HEK293 (cell line): ENCODE data around the gene MRC2.

Experiments
- GFI1B ChIP-seq: fragments of 450-650 bp; formaldehyde crosslinking; IDR thresholded peaks from 2 replicates; pipeline ENCODE4 v1.5.1; 2016; ENCODE audit warnings: missing biosample characterization, missing genetic modification characterization
- HIC1 ChIP-seq: fragments of 450-650 bp; formaldehyde crosslinking; IDR thresholded peaks from 2 replicates; pipeline ENCODE4 v1.5.1; 2016; ENCODE audit warnings: missing biosample characterization, missing genetic modification characterization
- KLF7 ChIP-seq: fragments of 450-650 bp; formaldehyde crosslinking; IDR thresholded peaks from 2 replicates; pipeline ENCODE4 v1.5.1; 2016; ENCODE audit warnings: missing biosample characterization, missing genetic modification characterization, borderline replicate concordance
- PRDM2 ChIP-seq: fragments of 450-650 bp; formaldehyde crosslinking; IDR thresholded peaks from 2 replicates; pipeline ENCODE4 v1.5.1; 2016; ENCODE audit warnings: missing biosample characterization, missing genetic modification characterization, borderline replicate concordance
- SALL2 ChIP-seq: fragments of 450-650 bp; formaldehyde crosslinking; IDR thresholded peaks from 2 replicates; pipeline ENCODE4 v1.5.0; 2017; ENCODE audit warnings: missing biosample characterization, mild to moderate bottlenecking, missing genetic modification characterization, borderline replicate concordance
- SP2 ChIP-seq: fragments of 450-650 bp; formaldehyde crosslinking; IDR thresholded peaks from 2 replicates; pipeline ENCODE4 v1.5.1; 2016; ENCODE audit warnings: missing biosample characterization, missing genetic modification characterization
- ZBTB11 ChIP-seq: fragments of 450-650 bp; formaldehyde crosslinking; conservative IDR thresholded peaks from 2 replicates; pipeline ENCODE4 v1.5.1; 2016; ENCODE audit warnings: low read depth, missing biosample characterization, missing genetic modification characterization
- ZNF121 ChIP-seq: fragments of 450-650 bp; formaldehyde crosslinking; IDR thresholded peaks from 2 replicates; pipeline ENCODE4 v1.5.1; 2016; ENCODE audit warnings: missing biosample characterization, missing genetic modification characterization
- ZNF132 ChIP-seq: fragments of 450-650 bp; formaldehyde crosslinking; IDR thresholded peaks from 2 replicates; pipeline ENCODE4 v1.5.1; 2017; ENCODE audit warnings: missing biosample characterization, missing genetic modification characterization, borderline replicate concordance
- ZNF133 ChIP-seq: fragments of 450-650 bp; formaldehyde crosslinking; IDR thresholded peaks from 2 replicates; pipeline ENCODE4 v1.5.1; 2016; ENCODE audit warnings: missing biosample characterization, missing genetic modification characterization
- ZNF16 ChIP-seq: fragments of 450-650 bp; formaldehyde crosslinking; IDR thresholded peaks from 2 replicates; pipeline ENCODE4 v1.5.1; 2016; ENCODE audit warnings: low read depth, missing biosample characterization, missing genetic modification characterization
- ZNF202 ChIP-seq: fragments of 450-650 bp; formaldehyde crosslinking; IDR thresholded peaks from 2 replicates; pipeline ENCODE4 v1.5.1; 2016; ENCODE audit warnings: missing biosample characterization, missing genetic modification characterization, borderline replicate concordance
- ZNF221 ChIP-seq: fragments of 450-650 bp; formaldehyde crosslinking; IDR thresholded peaks from 2 replicates; pipeline ENCODE4 v1.5.1; 2017; ENCODE audit warnings: missing biosample characterization, missing genetic modification characterization, borderline replicate concordance
- ZNF354C ChIP-seq: fragments of 450-650 bp; formaldehyde crosslinking; IDR thresholded peaks from 2 replicates; pipeline ENCODE4 v1.5.1; 2016; ENCODE audit warnings: missing biosample characterization, missing genetic modification characterization, low read depth, borderline replicate concordance
- ZNF423 ChIP-seq: fragments of 450-650 bp; formaldehyde crosslinking; IDR thresholded peaks from 2 replicates; pipeline ENCODE4 v1.5.1; 2016; ENCODE audit warnings: missing biosample characterization, missing genetic modification characterization
- ZNF426 ChIP-seq: fragments of 450-650 bp; formaldehyde crosslinking; IDR thresholded peaks from 2 replicates; pipeline ENCODE4 v1.5.1; 2017; ENCODE audit warnings: missing biosample characterization, missing genetic modification characterization, mild to moderate bottlenecking, inconsistent platforms, moderate library complexity
- ZNF529 ChIP-seq: fragments of 450-650 bp; formaldehyde crosslinking; IDR thresholded peaks from 2 replicates; pipeline ENCODE4 v1.5.1; 2017; ENCODE audit warnings: missing genetic modification characterization, missing biosample characterization; ENCODE audit not compliant: insufficient replicate concordance
- ZNF747 ChIP-seq: fragments of 450-650 bp; formaldehyde crosslinking; IDR thresholded peaks from 2 replicates; pipeline ENCODE4 v1.5.1; 2016; ENCODE audit warnings: missing biosample characterization, missing genetic modification characterization
- ZNF830 ChIP-seq: fragments of 450-650 bp; IDR thresholded peaks from 2 replicates; pipeline ENCODE4 v1.5.0; 2018; ENCODE audit warnings: missing biosample characterization, missing genetic modification characterization, low read depth, mild to moderate bottlenecking, moderate library complexity
- ZSCAN16 ChIP-seq: fragments of 450-650 bp; formaldehyde crosslinking; IDR thresholded peaks from 2 replicates; pipeline ENCODE4 v1.5.1; 2016; ENCODE audit warnings: missing biosample characterization, missing genetic modification characterization
- TF ChIP-seq, protein P1 (sequence below): fragments of 450-650 bp; formaldehyde crosslinking; IDR thresholded peaks from 2 replicates; pipeline ENCODE4; 2016; ENCODE audit warnings: missing biosample characterization, missing genetic modification characterization
- TF ChIP-seq, protein P2 (sequence below): fragments of 450-650 bp; formaldehyde crosslinking; IDR thresholded peaks from 2 replicates; pipeline ENCODE4 v1.5.1; 2016; ENCODE audit warnings: missing biosample characterization, missing genetic modification characterization
- TF ChIP-seq, protein P3 (sequence below): fragments of 450-650 bp; formaldehyde crosslinking; IDR thresholded peaks from 2 replicates; pipeline ENCODE4 v1.5.1; 2016; ENCODE audit warnings: missing biosample characterization, missing genetic modification characterization

The MRC2 gene

DNA sequence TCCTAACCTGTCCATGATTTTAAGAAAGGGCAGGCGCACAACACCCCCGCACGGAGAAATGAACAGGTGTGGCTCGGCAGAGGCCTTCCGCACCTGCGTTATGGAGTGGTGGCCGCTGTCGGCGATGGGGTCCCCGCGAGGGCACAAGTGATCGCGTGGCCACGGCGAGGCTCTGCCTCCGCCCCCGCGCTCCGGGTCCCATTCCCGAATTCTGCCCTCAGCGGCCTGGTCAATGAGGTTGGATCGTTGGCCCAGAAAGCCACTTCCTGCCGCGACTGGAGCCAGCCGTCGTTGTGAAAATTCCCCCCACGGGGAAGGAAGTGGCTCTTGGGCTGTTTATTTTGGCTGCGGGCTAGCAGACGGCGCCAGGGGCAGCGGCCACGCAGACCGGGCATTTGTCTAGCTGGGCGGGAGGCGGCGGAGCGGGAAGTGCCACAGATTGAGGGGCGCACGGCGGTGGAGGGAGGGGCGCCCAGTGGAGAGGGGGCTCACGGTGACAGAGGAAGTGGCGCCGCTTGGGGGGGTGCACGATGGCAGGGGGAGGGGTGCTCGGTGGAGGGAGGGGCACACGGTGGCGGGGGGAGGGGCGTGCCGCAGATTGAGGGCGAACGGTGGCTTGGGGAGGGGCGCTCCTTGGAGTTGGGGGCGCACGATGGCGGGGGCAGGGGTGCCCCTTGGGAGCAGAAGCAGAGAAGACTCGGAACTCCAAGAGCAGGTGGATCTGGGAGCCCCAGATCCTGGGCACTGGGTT lies 25.0 kb downstream of the MRC2 start (continued):
- TF ChIP-seq ZBTB11 (peak; percentile 51; the same call in 1 of the 2 replicates), ZNF132 (no peak), HIC1 (peak; percentile 89), GFI1B (tag by site-specific recombination) (no peak), ZNF747 (tag by site-specific recombination) (no peak), ZNF202 (tag by site-specific recombination) (no peak), SP2 (tag by site-specific recombination) (peak; percentile 35; the same call in 1 of the 2 replicates), ZSCAN16 (tag by site-specific recombination) (no peak), ZNF121 (tag by site-specific recombination) (no peak), PRDM2 (tag by site-specific recombination) (no peak), ZNF830 (tag by site-specific recombination) (no peak), ZNF221 (no peak), ZNF354C (tag by site-specific recombination) (no peak), KLF7 (tag by site-specific recombination) (no peak), ZNF16 (no peak), ZNF133 (tag by site-specific recombination) (no peak), ZNF426 (no peak), ZNF423 (no peak), SALL2 (tag by site-specific recombination) (no peak), ZNF529 (tag by site-specific recombination) (no peak)
- TF ChIP-seq, protein P1, sequence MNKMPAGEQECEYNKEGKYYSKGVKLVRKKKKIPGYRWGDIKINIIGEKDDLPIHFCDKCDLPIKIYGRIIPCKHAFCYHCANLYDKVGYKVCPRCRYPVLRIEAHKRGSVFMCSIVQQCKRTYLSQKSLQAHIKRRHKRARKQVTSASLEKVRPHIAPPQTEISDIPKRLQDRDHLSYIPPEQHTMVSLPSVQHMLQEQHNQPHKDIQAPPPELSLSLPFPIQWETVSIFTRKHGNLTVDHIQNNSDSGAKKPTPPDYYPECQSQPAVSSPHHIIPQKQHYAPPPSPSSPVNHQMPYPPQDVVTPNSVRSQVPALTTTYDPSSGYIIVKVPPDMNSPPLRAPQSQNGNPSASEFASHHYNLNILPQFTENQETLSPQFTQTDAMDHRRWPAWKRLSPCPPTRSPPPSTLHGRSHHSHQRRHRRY (tag by site-specific recombination), result no peak
- TF ChIP-seq, protein P2, sequence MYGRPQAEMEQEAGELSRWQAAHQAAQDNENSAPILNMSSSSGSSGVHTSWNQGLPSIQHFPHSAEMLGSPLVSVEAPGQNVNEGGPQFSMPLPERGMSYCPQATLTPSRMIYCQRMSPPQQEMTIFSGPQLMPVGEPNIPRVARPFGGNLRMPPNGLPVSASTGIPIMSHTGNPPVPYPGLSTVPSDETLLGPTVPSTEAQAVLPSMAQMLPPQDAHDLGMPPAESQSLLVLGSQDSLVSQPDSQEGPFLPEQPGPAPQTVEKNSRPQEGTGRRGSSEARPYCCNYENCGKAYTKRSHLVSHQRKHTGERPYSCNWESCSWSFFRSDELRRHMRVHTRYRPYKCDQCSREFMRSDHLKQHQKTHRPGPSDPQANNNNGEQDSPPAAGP (tag by site-specific recombination), result no peak
- TF ChIP-seq, protein P3, sequence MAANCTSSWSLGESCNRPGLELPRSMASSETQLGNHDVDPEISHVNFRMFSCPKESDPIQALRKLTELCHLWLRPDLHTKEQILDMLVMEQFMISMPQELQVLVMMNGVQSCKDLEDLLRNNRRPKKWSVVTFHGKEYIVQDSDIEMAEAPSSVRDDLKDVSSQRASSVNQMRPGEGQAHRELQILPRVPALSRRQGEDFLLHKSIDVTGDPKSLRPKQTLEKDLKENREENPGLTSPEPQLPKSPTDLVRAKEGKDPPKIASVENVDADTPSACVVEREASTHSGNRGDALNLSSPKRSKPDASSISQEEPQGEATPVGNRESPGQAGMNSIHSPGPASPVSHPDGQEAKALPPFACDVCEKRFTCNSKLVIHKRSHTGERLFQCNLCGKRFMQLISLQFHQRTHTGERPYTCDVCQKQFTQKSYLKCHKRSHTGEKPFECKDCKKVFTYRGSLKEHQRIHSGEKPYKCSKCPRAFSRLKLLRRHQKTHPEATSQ (tag by site-specific recombination), result no peak
